IMR-90 (cell line): ENCODE data around the gene USP28. TPM values are rescaled to one million over a fixed set of nuclear protein-coding genes. Genes with fewer than 3 reads are reported as not detected.

ENCODE experiments used
- ATAC-seq: fragments of 200-7000 bp; cut with Tn5 transposase; 2 replicates; pipeline ENCODE4 v1.9.1; 2020; ENCODE audit warnings: low read depth, mild to moderate bottlenecking, moderate library complexity
- BruUV-seq: library from RNA; stranded (reverse); fragments of 400-500 nt; replicated peaks from 2 replicates; lab custom pipeline; 2021; lab: Mats Ljungman, UMichigan
- CTCF ChIA-PET: fragments of 300-600 bp; formaldehyde crosslinking; extraction: SDS; loops from one replicate; lab custom pipeline; 2021; ENCODE audit warnings: antibody characterized with exemption; lab: Yijun Ruan, JAX
- POLR2A ChIA-PET: fragments of 300-600 bp; sonication (Branson Sonifier 250); formaldehyde crosslinking; loops from one replicate; lab custom pipeline; 2022; ENCODE audit warnings: antibody characterized with exemption; ENCODE audit not compliant: unreplicated experiment; lab: Charles Lee
- DNase-seq: peaks from one replicate; pipeline ENCODE4 v3.0.0; 2013
- H2AFZ ChIP-seq: replicated peaks from 2 replicates; pipeline ENCODE3; 2013; ENCODE audit warnings: low read length, mild to moderate bottlenecking; ENCODE audit not compliant: poor library complexity
- H2AK5ac ChIP-seq: 2 replicates; pipeline ENCODE4 v1.6.1; 2013; ENCODE audit warnings: low read depth, low read length, inconsistent platforms
- H2AK9ac ChIP-seq: replicated peaks from 2 replicates; pipeline ENCODE3; 2013; ENCODE audit warnings: mild to moderate bottlenecking, low read depth, low read length, moderate library complexity; ENCODE audit not compliant: poor library complexity
- H2BK120ac ChIP-seq: 2 replicates; pipeline ENCODE4 v1.6.1; 2013; ENCODE audit warnings: low read depth, low read length, inconsistent platforms
- H2BK15ac ChIP-seq: 3 replicates; pipeline ENCODE4 v1.6.1; 2013; ENCODE audit warnings: low read depth, low read length, inconsistent platforms
- H2BK20ac ChIP-seq: 2 replicates; pipeline ENCODE4 v1.6.1; 2013; ENCODE audit warnings: low read depth, mild to moderate bottlenecking, inconsistent platforms, low read length, moderate library complexity
- H2BK5ac ChIP-seq: 2 replicates; pipeline ENCODE4 v1.6.1; 2013; ENCODE audit warnings: mild to moderate bottlenecking, low read depth, low read length, inconsistent platforms; ENCODE audit not compliant: poor library complexity, severe bottlenecking
- H3K14ac ChIP-seq: replicated peaks from 2 replicates; pipeline ENCODE4 v1.6.1; 2013; ENCODE audit warnings: low read depth, low read length, inconsistent platforms
- H3K18ac ChIP-seq: 2 replicates; pipeline ENCODE4 v1.6.1; 2013; ENCODE audit warnings: low read depth, low read length, control low read depth
- H3K23ac ChIP-seq: 2 replicates; pipeline ENCODE4 v1.6.1; 2013; ENCODE audit warnings: low read depth, low read length, inconsistent platforms
- H3K27ac ChIP-seq: 2 replicates; pipeline ENCODE4 v1.5.1; 2013; ENCODE audit warnings: mild to moderate bottlenecking, control low read depth, low read length; ENCODE audit not compliant: insufficient read depth
- H3K27me3 ChIP-seq: 2 replicates; pipeline ENCODE4 v1.6.1; 2013; ENCODE audit warnings: low read length; ENCODE audit not compliant: control insufficient read depth, insufficient read depth
- H3K36me3 ChIP-seq: 2 replicates; pipeline ENCODE4 v1.6.1; 2013; ENCODE audit warnings: low read length, mixed read lengths; ENCODE audit not compliant: control insufficient read depth, insufficient read depth
- H3K4ac ChIP-seq: 2 replicates; pipeline ENCODE4 v1.6.1; 2013; ENCODE audit warnings: low read depth, low read length, inconsistent platforms
- H3K4me1 ChIP-seq: 2 replicates; pipeline ENCODE4 v1.6.1; 2013; ENCODE audit warnings: low read length, mixed read lengths; ENCODE audit not compliant: control insufficient read depth, insufficient read depth
- H3K4me2 ChIP-seq: 2 replicates; pipeline ENCODE4 v1.6.1; 2013; ENCODE audit warnings: low read depth, mild to moderate bottlenecking, control low read depth, low read length, moderate library complexity
- H3K4me3 ChIP-seq: 2 replicates; pipeline ENCODE4 v1.5.1; 2013; ENCODE audit warnings: low read depth, mild to moderate bottlenecking, control low read depth, low read length, moderate library complexity; ENCODE audit not compliant: insufficient read depth
- H3K56ac ChIP-seq: 2 replicates; pipeline ENCODE4 v1.6.1; 2013; ENCODE audit warnings: low read length, inconsistent platforms; ENCODE audit not compliant: insufficient read depth; ENCODE audit errors: extremely low read depth
- H3K79me1 ChIP-seq, 2 experiments: 2 replicates each; pipeline ENCODE4 v1.6.1; 2013; ENCODE audit warnings: low read length in 2 of 2, inconsistent platforms in 1 of 2, low read depth in 1 of 2
- H3K9ac ChIP-seq: 2 replicates; pipeline ENCODE4 v1.6.1; 2013; ENCODE audit warnings: low read depth, low read length, control low read depth
- H3K9me1 ChIP-seq: 2 replicates; pipeline ENCODE4 v1.6.1; 2013; ENCODE audit warnings: low read length, inconsistent platforms; ENCODE audit not compliant: insufficient read depth
- H3K9me3 ChIP-seq: 2 replicates; pipeline ENCODE4 v1.6.1; 2013; ENCODE audit warnings: low read length; ENCODE audit not compliant: control insufficient read depth, insufficient read depth
- H4K20me1 ChIP-seq: 2 replicates; pipeline ENCODE4 v1.6.1; 2013; ENCODE audit warnings: low read length, inconsistent platforms; ENCODE audit not compliant: insufficient read depth
- H4K5ac ChIP-seq: 2 replicates; pipeline ENCODE4 v1.6.1; 2013; ENCODE audit warnings: mild to moderate bottlenecking, low read depth, low read length, control low read depth
- H4K8ac ChIP-seq, 2 experiments: 2 replicates each; pipeline ENCODE4 v1.6.1; 2013; ENCODE audit warnings: low read depth in 2 of 2, low read length in 2 of 2, control low read depth in 1 of 2, inconsistent platforms in 1 of 2
- H4K91ac ChIP-seq: 2 replicates; pipeline ENCODE4 v1.6.1; 2013; ENCODE audit warnings: low read depth, low read length, inconsistent platforms; ENCODE audit not compliant: insufficient read depth
- BHLHE40 ChIP-seq: fragments of 150-350 bp; IDR thresholded peaks from 2 replicates; pipeline ENCODE4 v1.6.1; 2016; ENCODE audit warnings: mild to moderate bottlenecking, low read depth, low read length
- CEBPB ChIP-seq: IDR thresholded peaks from 2 replicates; pipeline ENCODE4 v1.6.1; 2012; ENCODE audit warnings: low read depth, low read length, improper control_type of control experiment
- CHD1 ChIP-seq: IDR thresholded peaks from 2 replicates; pipeline ENCODE4 v1.6.1; 2012; ENCODE audit warnings: low read depth, low read length, improper control_type of control experiment
- CTCF ChIP-seq: conservative IDR thresholded peaks from 2 replicates; pipeline ENCODE4 v1.5.1; 2012; ENCODE audit warnings: mild to moderate bottlenecking, low read depth, low read length, improper control_type of control experiment
- ELK1 ChIP-seq: fragments of 150-350 bp; IDR thresholded peaks from 2 replicates; pipeline ENCODE4 v1.6.1; 2016; ENCODE audit warnings: low read depth, mild to moderate bottlenecking, low read length, moderate library complexity, borderline replicate concordance
- FOS ChIP-seq: fragments of 150-350 bp; IDR thresholded peaks from 2 replicates; pipeline ENCODE4 v1.6.1; 2016; ENCODE audit warnings: low read depth, low read length
- MAFK ChIP-seq: IDR thresholded peaks from 2 replicates; pipeline ENCODE4 v1.6.1; 2012; ENCODE audit warnings: low read depth, low read length, improper control_type of control experiment
- MAZ ChIP-seq: IDR thresholded peaks from 2 replicates; pipeline ENCODE4 v1.6.1; 2012; ENCODE audit warnings: low read depth, mild to moderate bottlenecking, low read length, improper control_type of control experiment, moderate library complexity, borderline replicate concordance
- MXI1 ChIP-seq: IDR thresholded peaks from 2 replicates; pipeline ENCODE4 v1.6.1; 2012; ENCODE audit warnings: low read depth, mild to moderate bottlenecking, low read length, moderate library complexity, borderline replicate concordance
- NFE2L2 ChIP-seq: fragments of 150-350 bp; IDR thresholded peaks from 2 replicates; pipeline ENCODE4 v1.6.1; 2016; ENCODE audit warnings: low read depth, mild to moderate bottlenecking, low read length
- POLR2A ChIP-seq: IDR thresholded peaks from 2 replicates; pipeline ENCODE4 v1.6.1; 2012; ENCODE audit warnings: mild to moderate bottlenecking, low read depth, low read length
- RAD21 ChIP-seq: IDR thresholded peaks from 2 replicates; pipeline ENCODE4 v1.6.1; 2012; ENCODE audit warnings: low read length, improper control_type of control experiment
- RCOR1 ChIP-seq: IDR thresholded peaks from 2 replicates; pipeline ENCODE4 v1.6.1; 2012; ENCODE audit warnings: mild to moderate bottlenecking, low read length, improper control_type of control experiment; ENCODE audit not compliant: insufficient replicate concordance
- RFX5 ChIP-seq: IDR thresholded peaks from 2 replicates; pipeline ENCODE4 v1.8.0; 2012; ENCODE audit warnings: low read depth, mild to moderate bottlenecking, low read length, moderate library complexity
- SMC3 ChIP-seq: fragments of 150-350 bp; IDR thresholded peaks from 2 replicates; pipeline ENCODE4 v1.6.1; 2016; ENCODE audit warnings: low read depth, mild to moderate bottlenecking, antibody characterized with exemption, low read length, moderate library complexity
- USF2 ChIP-seq: fragments of 150-350 bp; IDR thresholded peaks from 2 replicates; pipeline ENCODE4 v1.6.1; 2017; ENCODE audit warnings: mild to moderate bottlenecking, antibody characterized with exemption, low read length, low read depth
- WGBS, 2 experiments: methylation state at CpG; one replicate each; pipeline versions ENCODE4 v1.1.5 to v1.1.7; 2013; ENCODE audit warnings: missing lambda C conversion rate in 2 of 2; ENCODE audit not compliant: insufficient read length in 1 of 2; ENCODE audit errors: extremely low coverage in 2 of 2; 5-methylcytosine and 5-hydroxymethylcytosine counted together
- dilution Hi-C: fragments of 300-500 bp; cut with HindIII; formaldehyde crosslinking; loops from one replicate; pipeline ENCODE4 v1.14.3; 2018; ENCODE audit warnings: low sequenced_read_pairs; ENCODE audit not compliant: unreplicated experiment
- in situ Hi-C: fragments of 300-500 bp; cut with MboI; formaldehyde crosslinking; loops from 3 replicates; pipeline ENCODE4 v1.14.3; 2019; ENCODE audit warnings: low sequenced_read_pairs, inconsistent platforms, mixed read lengths
- intact Hi-C: fragments of 100-400 bp; cut with micrococcal nuclease; formaldehyde crosslinking; loops from 2 replicates; pipeline ENCODE4 v1.10.0; 2022
- polyA plus RNA-seq, 3 experiments: library from polyadenylated mRNA; depleted of rRNA; stranded (reverse); fragments of >200 nt; gene quantifications; 2 replicates each; pipeline ENCODE4 v1.2.3, GENCODE V29; 2012; ENCODE audit warnings: low replicate concordance in 1 of 3
- total RNA-seq: library from RNA; depleted of rRNA; stranded (reverse); fragments of >200 nt; gene quantifications from 2 replicates; pipeline ENCODE4 v1.2.3, GENCODE V29; 2012

USP28 gene
- total and polyA plus RNA-seq, 2 of the 4 experiments (the other 2 are of a cell fraction) = 17.0 to 36.0 TPM

GRCh38 chr11:113841691-113842090 lies 33.7 kb downstream of the USP28 start:
- Histone ChIP-seq H4K91ac (no peak overlapping the region), H3K4me1 (no peaks in the 10 kb centered on the region), H3K9me1 (no peaks in the 10 kb centered on the region; the same call in 1 of the 2 replicates), H3K4me3 (no peak overlapping the region), H2BK120ac (no peak overlapping the region), H3K9ac (no peak overlapping the region), H3K56ac (no peak overlapping the region), H2BK5ac (no peak overlapping the region), H3K23ac (no peak overlapping the region), H3K14ac (no peak overlapping the region), H4K8ac (no peak overlapping the region), H2AK5ac (no peak overlapping the region), H3K79me1 (no peaks in the 10 kb centered on the region), H3K9me3 (no peaks in the 10 kb centered on the region), H3K4ac (no peak overlapping the region), H3K18ac (no peak overlapping the region), H3K36me3 (peaks cover 8% of the 10 kb centered on the region), H4K5ac (no peak overlapping the region), H4K20me1 (no peaks in the 10 kb centered on the region), H2BK15ac (no peak overlapping the region), H2AK9ac (no peak overlapping the region), H3K27ac (no peak overlapping the region), H2BK20ac (no peak overlapping the region), H3K4me2 (no peak overlapping the region), H2AFZ (no peak overlapping the region), H3K27me3 (no peaks in the 10 kb centered on the region)
- POLR2A ChIA-PET = no interaction called here
- intact Hi-C loops (no loop called here), dilution Hi-C loops (no loop called here), in situ Hi-C loops (no loop called here)
- TF ChIP-seq MAFK (no peak), RCOR1 (no peak), RAD21 (no peak), MAZ (no peak), NFE2L2 (no peak), CEBPB (no peak), CTCF (no peak), CHD1 (no peak), FOS (no peak), SMC3 (no peak), POLR2A (no peak), USF2 (no peak), BHLHE40 (no peak), RFX5 (no peak), MXI1 (no peak), ELK1 (no peak)
- DNase-seq = no peak
- no CpG with 5 or more reads among the region's 1 CpG for WGBS, 2 experiments
- no peak for ATAC-seq
- BruUV-seq = no TSS peak
- CTCF ChIA-PET = interaction anchor here (0.6 kb wide), 1 partner anchor 17 kb away, joined by 4 read pairs; no protein-coding TSS in a partner anchor
